Measurements from ENCODE around the gene PRKCSH.

Gene PRKCSH

DNA sequence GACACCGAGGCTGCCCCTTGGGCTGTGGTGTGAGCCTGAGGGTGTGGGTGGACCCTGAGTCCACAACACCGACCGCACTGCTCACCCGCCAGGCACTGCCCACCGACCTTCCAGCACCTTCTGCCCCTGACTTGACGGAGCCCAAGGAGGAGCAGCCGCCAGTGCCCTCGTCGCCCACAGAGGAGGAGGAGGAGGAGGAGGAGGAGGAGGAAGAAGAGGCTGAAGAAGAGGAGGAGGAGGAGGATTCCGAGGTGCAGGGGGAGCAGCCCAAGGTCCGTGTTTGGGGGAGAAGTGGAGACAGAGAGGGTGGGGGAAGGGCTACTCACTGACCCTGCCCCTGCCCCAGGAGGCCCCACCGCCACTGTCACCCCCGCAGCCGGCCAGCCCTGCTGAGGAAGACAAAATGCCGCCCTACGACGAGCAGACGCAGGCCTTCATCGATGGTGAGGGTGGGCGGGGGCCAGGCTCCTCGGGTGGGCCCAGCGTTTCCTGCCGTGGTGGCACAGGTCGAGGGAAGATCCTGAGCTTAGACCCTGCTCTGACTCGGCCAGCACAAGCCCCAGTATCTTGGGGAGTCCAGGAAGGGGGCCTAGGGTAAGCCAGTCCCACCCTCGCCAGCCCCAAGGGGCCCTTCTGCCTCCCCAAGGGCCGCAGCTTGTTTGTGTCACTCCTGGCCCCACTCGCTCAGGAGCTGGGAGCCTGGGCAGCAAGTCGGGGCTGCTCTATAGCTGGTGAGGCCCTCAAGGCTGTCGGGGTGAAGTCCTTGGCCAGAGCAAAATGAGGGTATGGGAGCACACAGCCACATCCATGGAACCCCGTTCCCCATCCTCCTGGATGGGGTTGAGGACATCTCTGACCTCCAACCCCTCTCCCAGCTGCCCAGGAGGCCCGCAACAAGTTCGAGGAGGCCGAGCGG, 12.2 kb downstream of the PRKCSH start:
- H3K27me3 Mint-ChIP-seq (ENCODE audit: low read depth, poor library complexity), result no peaks in the 10 kb centered on the region
- no peak for DNase-seq
- TF ChIP-seq, protein P1, sequence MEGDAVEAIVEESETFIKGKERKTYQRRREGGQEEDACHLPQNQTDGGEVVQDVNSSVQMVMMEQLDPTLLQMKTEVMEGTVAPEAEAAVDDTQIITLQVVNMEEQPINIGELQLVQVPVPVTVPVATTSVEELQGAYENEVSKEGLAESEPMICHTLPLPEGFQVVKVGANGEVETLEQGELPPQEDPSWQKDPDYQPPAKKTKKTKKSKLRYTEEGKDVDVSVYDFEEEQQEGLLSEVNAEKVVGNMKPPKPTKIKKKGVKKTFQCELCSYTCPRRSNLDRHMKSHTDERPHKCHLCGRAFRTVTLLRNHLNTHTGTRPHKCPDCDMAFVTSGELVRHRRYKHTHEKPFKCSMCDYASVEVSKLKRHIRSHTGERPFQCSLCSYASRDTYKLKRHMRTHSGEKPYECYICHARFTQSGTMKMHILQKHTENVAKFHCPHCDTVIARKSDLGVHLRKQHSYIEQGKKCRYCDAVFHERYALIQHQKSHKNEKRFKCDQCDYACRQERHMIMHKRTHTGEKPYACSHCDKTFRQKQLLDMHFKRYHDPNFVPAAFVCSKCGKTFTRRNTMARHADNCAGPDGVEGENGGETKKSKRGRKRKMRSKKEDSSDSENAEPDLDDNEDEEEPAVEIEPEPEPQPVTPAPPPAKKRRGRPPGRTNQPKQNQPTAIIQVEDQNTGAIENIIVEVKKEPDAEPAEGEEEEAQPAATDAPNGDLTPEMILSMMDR (IDR thresholded peaks at IDR 0.05), result no peak
- H3K4me1 Mint-ChIP-seq, result peaks cover 20% of the 10 kb centered on the region
- no peak overlapping the region for H3K4me3 Mint-ChIP-seq
- peaks cover 14% of the 10 kb centered on the region for H3K36me3 Mint-ChIP-seq (ENCODE audit: low read depth)
- H3K27ac Mint-ChIP-seq, result peak overlapping the region; percentile 29
- H3K9me3 Mint-ChIP-seq, result no peaks in the 10 kb centered on the region

DNA sequence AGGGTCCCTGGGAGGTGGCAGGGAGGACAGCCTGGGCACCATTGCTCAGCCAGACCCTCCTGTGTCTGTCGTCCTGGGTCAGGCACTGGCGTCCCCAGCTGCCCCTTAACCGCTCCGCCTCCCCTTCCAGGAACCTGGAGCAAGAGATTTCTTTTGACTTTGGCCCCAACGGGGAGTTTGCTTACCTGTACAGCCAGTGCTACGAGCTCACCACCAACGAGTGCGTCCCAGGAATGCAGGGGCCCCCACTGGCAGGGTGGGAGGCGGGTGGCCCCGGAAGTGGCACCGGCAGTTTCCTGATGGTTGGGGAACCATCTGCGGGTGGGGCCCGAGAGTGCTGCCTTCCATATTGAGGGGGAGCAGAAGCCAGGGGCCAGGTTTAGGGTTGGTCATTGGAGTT, 13.0 kb downstream of the PRKCSH start:
- DNase-seq, result no peak
- Mint-ChIP-seq H3K27ac (no peak overlapping the region), H3K4me3 (no peak overlapping the region), H3K27me3 (ENCODE audit: low read depth, poor library complexity) (no peaks in the 10 kb centered on the region), H3K36me3 (ENCODE audit: low read depth) (peaks cover 14% of the 10 kb centered on the region), H3K9me3 (no peaks in the 10 kb centered on the region), H3K4me1 (peaks cover 29% of the 10 kb centered on the region)
- TF ChIP-seq, protein P1 (IDR thresholded peaks at IDR 0.05), result no peak

DNA sequence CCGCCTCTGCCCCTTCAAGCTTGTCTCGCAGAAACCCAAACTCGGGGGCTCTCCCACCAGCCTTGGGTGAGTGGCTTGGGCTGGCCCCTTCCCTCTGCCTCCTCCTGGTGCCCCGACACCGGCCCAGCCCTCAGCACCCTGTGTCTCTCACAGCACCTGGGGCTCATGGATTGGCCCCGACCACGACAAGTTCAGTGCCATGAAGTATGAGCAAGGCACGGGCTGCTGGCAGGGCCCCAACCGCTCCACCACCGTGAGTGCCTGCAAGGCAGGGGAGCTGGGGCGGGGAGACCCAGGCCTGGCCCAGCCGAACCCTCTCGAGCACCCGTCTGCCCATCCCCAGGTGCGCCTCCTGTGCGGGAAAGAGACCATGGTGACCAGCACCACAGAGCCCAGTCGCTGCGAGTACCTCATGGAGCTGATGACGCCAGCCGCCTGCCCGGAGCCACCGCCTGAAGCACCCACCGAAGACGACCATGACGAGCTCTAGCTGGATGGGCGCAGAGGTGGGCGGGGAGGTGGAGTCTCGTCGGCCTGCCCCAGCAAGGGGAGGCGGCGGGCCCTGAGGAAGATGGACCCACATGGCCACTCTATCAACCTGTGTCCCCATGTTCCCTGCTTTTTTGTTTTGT, 13.6 kb downstream of the PRKCSH start:
- Mint-ChIP-seq H3K4me1 (peaks cover 32% of the 10 kb centered on the region), H3K9me3 (no peaks in the 10 kb centered on the region), H3K27ac (no peak overlapping the region), H3K4me3 (no peak overlapping the region), H3K27me3 (ENCODE audit: low read depth, poor library complexity) (no peaks in the 10 kb centered on the region), H3K36me3 (ENCODE audit: low read depth) (peaks cover 12% of the 10 kb centered on the region)
- TF ChIP-seq, protein P1 (IDR thresholded peaks at IDR 0.05), result no peak
- no peak for DNase-seq

DNA sequence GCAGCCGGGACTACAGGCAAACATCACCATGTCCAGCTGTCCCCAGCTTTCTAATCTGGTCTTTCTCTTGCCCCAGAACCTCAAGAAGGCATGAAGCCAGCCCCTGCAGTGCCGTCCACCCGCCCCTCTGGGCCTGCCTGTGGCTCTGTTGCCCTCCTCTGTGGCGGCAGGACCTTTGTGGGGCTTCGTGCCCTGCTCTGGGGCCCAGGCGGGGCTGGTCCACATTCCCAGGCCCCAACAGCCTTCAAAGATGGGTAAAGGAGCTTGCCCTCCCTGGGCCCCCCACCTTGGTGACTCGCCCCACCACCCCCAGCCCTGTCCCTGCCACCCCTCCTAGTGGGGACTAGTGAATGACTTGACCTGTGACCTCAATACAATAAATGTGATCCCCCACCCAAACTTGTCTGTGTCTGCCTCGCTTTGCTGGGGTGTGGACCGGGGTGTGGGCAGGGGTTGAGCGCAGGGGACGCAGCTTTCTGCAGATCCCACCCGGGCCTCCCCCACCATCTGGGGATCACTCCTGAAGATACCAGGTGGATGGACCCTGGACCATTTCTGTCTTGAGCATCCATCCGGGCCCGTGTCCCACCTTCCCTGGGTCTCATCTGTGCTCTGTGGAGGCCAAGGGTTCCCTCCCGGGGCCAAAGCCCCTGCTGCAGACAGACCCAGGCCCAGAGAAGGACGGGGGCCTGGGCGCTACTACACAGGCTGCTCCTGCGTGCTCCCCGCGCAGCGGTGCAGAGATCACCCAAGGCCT, 15.3 kb downstream of the PRKCSH start:
- H3K27ac Mint-ChIP-seq, result no peak overlapping the region
- H3K4me1 Mint-ChIP-seq, result peaks cover 36% of the 10 kb centered on the region
- H3K4me3 Mint-ChIP-seq, result no peak overlapping the region

DNA sequence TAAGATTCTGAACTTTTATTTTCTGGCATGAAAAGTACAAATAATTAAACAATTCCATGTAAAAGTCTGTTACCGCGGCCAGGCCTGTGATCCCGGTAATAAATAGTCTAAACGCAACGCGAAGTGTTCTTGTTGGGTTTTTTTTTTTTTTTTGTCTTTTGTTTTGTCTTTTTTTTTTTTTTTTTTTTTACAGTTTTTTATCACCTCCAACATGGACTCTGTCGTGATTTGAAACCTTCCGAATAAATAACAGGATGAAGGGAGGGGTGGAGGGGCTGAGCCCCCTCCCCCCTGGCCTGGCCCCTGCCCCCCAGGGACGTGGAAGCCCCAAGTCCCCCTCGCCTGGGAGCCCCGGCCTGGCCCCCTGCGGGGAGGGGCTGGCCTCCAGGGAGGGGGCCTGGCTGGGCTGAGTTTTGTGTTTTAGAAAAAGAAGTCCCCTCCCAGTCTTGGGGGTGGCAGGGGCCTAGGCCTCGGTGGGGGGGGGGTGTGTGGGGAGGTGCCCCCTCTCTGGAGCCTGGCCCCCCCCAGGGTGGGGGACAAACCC, 16.0 kb downstream of the PRKCSH start:
- no peak for DNase-seq
- Mint-ChIP-seq H3K27ac (no peak overlapping the region), H3K36me3 (ENCODE audit: low read depth) (peaks cover 10% of the 10 kb centered on the region), H3K4me3 (no peak overlapping the region), H3K4me1 (peaks cover 36% of the 10 kb centered on the region), H3K9me3 (no peaks in the 10 kb centered on the region), H3K27me3 (ENCODE audit: low read depth, poor library complexity) (no peaks in the 10 kb centered on the region)
- TF ChIP-seq, protein P1 (IDR thresholded peaks at IDR 0.05), result no peak

More for the DNA sequence above, 15.3 kb downstream of the PRKCSH start:
- no peaks in the 10 kb centered on the region for H3K27me3 Mint-ChIP-seq (ENCODE audit: low read depth, poor library complexity)
- peaks cover 10% of the 10 kb centered on the region for H3K36me3 Mint-ChIP-seq (ENCODE audit: low read depth)
- no peak for DNase-seq
- H3K9me3 Mint-ChIP-seq, result no peaks in the 10 kb centered on the region
- TF ChIP-seq, protein P1 (IDR thresholded peaks at IDR 0.05), result no peak
